ENCODE results near the gene INPP5F.

Gene INPP5F

DNA sequence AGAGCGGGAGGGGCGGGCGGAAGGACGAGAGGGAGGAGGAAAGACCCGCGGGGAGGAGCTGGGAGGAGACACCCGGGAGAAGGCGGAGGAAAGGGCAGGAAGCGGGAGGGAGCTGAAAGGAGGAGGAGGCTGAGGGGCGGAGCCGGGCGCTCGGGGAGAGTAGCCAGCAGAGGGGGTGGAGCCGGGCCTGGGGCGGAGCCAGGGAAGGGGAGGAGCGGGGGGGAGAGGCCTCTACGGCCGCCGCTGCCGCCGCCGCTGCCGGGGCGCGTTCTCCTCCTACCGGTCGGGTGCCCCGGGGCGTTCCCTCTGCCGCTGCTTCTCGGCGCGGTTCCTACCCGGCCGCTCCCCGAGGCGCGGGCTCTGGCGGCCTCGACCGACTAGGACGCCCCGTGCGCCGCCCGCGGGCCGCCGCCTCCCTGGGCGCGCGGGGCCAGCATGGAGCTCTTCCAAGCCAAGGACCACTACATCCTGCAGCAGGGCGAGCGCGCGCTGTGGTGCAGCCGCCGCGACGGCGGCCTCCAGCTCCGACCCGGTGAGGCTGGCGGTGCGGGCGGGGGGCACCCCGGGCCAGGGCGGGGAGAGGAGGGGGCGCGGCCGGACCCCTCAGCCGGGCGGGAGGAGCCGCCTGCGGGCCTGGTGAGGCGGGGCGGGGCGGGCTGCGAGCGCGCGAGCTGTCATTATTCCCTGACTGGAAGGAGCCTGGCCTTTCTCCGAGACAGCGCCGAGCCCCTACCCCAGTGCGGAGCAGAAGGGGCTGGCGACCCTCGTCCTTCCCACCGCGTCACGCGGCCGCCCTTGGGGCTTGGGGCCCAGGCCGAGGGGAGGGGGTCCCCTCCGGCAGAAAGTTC, at the start of gene INPP5F:
TSS of gene INPP5F (plus strand) at position 223 of the 848 bp plus-strand sequence. CDS start at position 436, 213 bp downstream.
- DNase-seq: peak; percentile 81

DNA sequence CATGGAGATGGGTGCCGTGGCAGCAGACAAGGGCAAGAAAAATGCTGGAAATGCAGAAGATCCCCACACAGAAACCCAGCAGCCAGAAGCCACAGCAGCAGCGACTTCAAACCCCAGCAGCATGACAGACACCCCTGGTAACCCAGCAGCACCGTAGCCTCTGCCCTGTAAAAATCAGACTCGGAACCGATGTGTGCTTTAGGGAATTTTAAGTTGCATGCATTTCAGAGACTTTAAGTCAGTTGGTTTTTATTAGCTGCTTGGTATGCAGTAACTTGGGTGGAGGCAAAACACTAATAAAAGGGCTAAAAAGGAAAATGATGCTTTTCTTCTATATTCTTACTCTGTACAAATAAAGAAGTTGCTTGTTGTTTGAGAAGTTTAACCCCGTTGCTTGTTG, 48.7 kb upstream of the INPP5F start:
- DNase-seq: no peak

- no peak for DNase-seq
Observed at GRCh38 chr10:119677904-119678755, 47.7 kb upstream of the INPP5F start.

GRCh38 chr10:119679480-119679829, 46.4 kb upstream of the INPP5F start:
- DNase-seq: no peak

GRCh38 chr10:119680050-119680449, 45.8 kb upstream of the INPP5F start:
- peak; percentile 87 for DNase-seq

DNA sequence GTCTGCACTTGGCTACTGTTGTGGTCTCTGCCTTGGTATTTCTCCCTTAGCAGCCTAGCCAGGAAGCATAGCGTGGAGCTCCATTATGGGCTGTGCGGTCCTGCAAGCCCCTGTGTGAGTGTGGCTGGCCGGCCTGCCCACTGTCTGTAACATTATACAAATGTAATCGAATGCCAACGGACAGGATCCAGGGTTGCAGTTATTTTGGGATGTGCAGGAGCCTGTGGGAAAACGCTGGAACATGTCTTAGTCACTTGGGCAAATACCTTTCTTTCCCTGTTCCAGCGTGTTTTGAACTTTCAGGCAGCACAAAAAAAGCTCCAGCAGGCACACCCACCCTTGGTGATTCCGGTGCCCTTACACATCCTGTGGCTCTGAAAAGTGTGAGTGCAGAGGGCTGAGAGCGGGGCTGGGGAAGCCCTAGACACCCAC, 45.2 kb upstream of the INPP5F start:
- peak; percentile 22 for DNase-seq

- peak; percentile 77 for DNase-seq
Observed at GRCh38 chr10:119686465-119687191, 39.2 kb upstream of the INPP5F start.

DNA sequence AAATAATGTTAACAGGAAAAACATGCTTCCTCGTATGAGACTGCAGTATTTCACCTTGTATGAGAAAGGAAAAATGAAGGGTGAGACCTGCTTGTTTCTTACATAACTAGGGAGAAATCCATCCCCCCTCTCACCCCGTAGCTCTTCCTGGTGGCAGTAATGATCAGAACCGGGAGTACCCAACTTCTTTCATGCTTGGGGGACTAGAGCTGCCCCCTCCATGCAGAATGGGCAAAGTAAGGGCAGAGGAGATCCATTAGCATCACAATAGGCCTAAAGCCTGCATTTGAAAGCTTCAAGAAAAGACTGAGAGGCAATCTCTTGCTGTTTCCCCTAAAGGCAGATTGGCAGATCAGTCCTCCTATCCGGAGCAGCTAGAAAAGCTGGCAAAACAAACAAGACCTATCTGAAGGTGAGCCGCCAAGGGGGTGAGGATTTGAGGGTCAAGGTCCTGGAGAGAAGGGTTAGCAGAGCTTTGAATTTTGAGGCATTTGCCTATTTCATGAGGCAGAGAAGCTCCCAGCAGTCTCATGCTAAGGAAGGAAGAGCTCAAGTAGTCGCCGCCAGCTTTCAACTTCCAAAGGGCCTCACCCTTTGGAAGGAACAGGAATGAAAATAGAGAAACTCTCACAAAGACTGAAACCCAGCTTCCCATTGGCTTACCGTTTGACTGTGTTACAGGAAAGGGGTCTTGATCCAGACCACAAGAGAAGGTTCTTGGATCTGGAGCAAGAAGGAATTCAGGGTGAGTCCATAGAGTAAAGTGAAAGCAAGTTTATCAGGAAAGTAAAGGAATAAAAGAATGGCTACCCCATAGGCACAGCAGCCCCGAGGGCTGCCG, 38.4 kb upstream of the INPP5F start:
- no peak for DNase-seq

DNA sequence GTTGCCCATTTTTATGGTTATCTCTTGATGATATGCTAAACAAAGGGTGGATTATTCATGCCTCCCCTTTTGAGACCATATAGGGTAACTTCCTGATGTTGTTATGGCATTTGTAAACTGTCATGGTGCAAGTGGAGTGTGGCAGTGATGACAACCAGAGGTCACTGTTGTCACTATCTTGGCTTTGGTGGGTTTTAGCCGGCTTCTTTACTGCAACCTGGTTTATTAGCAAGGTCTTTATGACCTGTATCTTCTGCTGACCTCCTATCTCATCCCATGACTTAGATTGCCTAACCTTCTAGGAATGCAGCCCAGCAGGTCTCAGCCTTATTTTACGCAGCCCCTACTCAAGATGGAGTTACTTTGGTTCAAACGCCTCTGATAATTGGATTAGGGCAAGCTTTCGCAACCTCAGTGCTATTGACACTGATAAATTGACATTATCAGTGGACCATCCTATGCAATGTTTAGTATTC, 37.8 kb upstream of the INPP5F start:
- no peak for DNase-seq

- DNase-seq: no peak
Observed at GRCh38 chr10:119689016-119689580, 36.8 kb upstream of the INPP5F start.

- DNase-seq: no peak
Observed at GRCh38 chr10:119691726-119692125, 34.1 kb upstream of the INPP5F start.

- no peak for DNase-seq
Observed at GRCh38 chr10:119693262-119693957, 32.4 kb upstream of the INPP5F start.

DNA sequence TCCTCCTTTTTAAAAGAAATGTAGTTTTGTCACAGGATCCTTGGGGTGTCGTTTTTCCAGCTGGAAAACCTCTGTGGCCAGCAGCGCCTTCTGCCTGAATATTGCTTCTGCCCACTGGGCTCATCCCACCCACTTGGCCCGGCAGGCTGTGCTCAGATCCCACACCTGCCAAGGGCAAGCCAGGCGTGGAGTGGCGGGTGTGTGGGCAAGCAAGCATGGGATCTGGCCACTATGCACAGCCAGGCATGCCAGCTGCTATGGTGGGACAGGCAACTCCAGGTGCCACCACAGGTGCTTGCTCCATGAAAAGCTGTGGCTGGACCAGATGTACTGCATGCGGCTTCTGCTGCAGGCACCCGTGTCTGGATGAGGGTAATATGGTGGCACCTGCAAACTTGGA, 31.2 kb upstream of the INPP5F start:
- no peak for DNase-seq

DNA sequence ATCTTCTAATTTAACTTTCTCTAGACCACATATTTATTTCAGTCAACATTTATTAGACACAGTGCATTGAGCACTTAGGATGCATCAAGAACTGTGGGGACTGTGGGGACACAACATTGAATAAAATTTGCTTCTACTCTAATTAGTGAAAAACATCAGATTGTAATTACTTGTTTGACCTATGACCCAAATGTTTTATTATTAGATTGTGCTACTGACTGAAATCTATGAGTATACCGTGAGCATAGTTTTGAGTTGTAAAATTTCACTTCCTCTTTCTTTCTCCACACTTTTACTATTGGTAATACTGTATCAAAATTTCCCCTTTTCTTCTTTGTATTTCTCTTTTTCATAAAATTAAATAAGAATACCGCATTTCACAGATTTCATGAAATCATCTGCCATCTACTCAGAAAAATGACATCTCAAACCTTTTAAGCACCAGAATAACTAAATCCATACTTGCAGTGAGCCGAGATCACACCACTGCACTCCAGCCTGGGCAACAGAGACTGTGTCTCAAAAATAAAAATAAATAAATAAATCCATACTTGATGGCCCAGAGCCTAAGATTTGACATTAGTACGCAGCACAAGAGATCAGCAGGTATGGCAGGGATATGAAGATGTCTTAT, 25.4 kb upstream of the INPP5F start:
- no peak for DNase-seq

GRCh38 chr10:119701861-119702260, 24.0 kb upstream of the INPP5F start:
- DNase-seq: no peak

- no peak for DNase-seq
Observed at GRCh38 chr10:119702583-119702982, 23.3 kb upstream of the INPP5F start.

GRCh38 chr10:119703903-119704508, 21.8 kb upstream of the INPP5F start:
- DNase-seq: no peak

DNA sequence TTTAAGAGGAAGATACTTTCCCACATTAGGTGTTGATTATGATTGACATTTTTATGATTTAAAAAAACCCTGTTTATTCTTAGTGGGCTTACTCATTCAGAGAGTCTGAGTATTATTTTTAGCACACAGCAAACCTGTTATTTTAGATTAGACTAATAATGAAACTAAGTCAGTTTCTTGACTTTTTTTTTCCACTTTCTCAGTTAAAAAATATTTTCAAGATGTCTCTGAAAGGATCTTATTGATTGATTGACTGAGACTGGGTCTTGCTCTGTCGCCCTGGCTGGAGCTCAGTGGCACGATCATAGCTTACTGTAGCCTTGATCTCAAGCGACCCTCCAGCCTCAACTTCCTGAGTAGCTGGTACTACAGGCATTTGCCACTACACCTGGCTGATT, 20.4 kb upstream of the INPP5F start:
- no peak for DNase-seq

- no peak for DNase-seq
Observed at GRCh38 chr10:119706521-119707278, 19.1 kb upstream of the INPP5F start.

Measured in NCI-H226 (cell line).